ENCODE measurements around the gene IKZF2.

DNA sequence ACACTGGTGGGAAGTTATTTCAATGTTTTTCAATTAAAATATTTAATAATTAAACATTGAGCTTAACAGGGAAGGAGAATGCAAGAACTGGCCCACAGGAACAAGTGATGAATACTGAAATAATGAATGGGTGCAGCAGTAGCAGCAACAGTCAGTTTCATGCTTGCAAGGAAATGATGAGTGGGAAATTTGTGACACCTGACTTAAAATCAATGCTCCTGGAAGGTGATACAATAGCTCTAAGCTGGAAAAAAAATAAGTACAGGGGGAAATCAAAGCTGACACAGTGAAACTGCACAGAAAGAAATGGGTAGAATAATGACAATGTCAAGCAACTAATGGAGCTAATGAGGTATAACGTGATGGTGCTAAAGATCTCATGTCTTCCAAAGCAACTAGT is 184.5 kb downstream of the IKZF2 start:
- TF ChIP-seq POLR2A (IDR thresholded peaks at IDR 0.05): no peak
- TF ChIP-seq, protein P1, sequence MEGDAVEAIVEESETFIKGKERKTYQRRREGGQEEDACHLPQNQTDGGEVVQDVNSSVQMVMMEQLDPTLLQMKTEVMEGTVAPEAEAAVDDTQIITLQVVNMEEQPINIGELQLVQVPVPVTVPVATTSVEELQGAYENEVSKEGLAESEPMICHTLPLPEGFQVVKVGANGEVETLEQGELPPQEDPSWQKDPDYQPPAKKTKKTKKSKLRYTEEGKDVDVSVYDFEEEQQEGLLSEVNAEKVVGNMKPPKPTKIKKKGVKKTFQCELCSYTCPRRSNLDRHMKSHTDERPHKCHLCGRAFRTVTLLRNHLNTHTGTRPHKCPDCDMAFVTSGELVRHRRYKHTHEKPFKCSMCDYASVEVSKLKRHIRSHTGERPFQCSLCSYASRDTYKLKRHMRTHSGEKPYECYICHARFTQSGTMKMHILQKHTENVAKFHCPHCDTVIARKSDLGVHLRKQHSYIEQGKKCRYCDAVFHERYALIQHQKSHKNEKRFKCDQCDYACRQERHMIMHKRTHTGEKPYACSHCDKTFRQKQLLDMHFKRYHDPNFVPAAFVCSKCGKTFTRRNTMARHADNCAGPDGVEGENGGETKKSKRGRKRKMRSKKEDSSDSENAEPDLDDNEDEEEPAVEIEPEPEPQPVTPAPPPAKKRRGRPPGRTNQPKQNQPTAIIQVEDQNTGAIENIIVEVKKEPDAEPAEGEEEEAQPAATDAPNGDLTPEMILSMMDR (IDR thresholded peaks at IDR 0.05): no peak

Data from uterus (tissue), 2 donors.